Stimulated activated CD8-positive, alpha-beta memory T cell treated with anti-CD3 and anti-CD28 coated beads, Interleukin-2, amount 100 ng/mL, for 48 hours (primary cell): ENCODE data around the gene CNTNAP3.
"Not testable (repeated sequence)": the region's sequence is repeated elsewhere in the genome, so short reads cannot be mapped to it uniquely, and the experiment has no call there.

Source experiments
- DNase-seq, 2 donors: peaks; one replicate each; pipeline ENCODE4 v3.0.0-alpha.2; 2020; ENCODE audit warnings: low read depth in 2 of 2

CNTNAP3 gene

GRCh38 chr9:39287980-39288379, at the start of gene CNTNAP3:
TSS of gene CNTNAP3 (minus strand) at chr9:39288167. CDS start at chr9:39288064, 103 bp downstream.
- not testable (repeated sequence) for DNase-seq

DNA sequence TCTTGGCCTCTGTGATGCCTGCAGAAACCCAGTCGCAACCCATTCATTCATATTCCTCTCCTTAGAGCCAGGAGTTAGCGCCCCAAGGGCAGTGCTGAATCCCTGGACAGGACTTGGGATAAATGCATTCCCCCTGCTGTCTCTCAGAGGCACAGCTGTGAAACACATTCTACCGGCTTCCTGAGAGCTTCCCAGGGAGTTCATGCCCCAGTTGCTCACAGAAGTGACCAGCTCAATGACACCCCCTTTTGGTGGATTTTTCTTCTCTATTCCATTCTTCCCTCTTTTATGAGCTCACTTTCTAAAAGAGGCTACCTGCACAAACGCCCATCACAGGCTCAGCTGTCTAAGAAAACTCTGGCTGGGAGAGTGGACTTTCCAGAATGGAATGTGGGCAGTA, 8.0 kb downstream of the CNTNAP3 start:
- not testable (repeated sequence) for DNase-seq

DNA sequence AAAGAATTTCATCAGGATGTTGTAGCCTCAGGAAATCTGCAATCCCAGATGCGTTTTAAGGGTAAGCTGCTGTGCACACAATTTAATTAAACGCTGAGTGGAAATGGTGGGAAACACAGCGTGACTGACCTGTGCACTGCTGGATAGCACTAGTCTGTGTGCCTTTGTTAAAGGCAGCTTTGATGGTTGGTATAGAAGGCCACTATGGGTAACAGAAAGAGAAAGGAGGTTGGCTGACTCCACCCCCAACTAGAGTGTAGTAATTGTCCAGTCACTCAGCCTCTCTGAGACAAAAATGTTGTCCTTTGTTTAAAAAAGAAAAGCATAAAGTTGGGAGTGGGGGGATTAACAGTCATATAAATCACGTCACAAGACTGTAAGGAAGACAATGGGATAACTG, 45.5 kb downstream of the CNTNAP3 start:
- DNase-seq: not testable (repeated sequence)

GRCh38 chr9:39232130-39232991, 55.6 kb downstream of the CNTNAP3 start:
- DNase-seq: not testable (repeated sequence)

DNA sequence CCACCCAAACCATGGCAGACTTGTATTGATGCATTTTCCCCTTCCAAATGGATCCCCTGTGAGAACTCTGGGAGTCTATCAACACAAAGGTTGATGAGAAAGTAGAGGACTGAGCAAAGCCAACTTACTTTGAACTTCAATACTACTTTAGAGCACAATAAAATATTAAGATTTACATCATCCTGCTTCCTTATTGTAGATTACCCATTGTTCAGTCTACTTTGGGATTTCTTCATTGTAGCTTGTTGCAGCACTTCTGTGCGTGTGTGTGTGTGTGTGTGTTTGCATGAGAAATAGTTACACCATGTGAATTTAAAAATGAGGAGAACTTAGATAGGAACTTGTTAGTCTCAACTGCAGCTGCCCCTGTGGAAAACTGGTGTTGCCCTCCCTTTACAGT, 72.0 kb downstream of the CNTNAP3 start:
- not testable (repeated sequence) for DNase-seq

DNA sequence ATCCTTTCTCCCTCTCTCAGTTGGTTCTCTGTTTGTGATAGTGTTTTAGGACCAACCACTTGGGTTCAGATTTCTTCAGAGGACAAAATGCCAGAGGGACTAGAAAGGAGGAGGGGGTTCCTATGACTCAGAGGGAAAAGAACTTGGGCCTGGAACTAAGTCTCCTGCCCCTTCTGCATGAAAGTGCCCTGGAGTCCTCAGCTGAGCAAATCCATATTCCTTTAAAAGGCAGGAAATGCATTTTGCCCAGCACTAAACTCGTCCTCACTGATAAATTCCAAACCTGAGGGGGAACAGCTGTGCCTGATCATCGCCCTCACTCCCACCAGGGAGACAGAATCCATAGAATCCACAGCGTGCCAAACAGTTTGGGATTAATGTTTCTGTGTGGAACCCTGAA, 78.2 kb downstream of the CNTNAP3 start:
- DNase-seq: not testable (repeated sequence)

DNA sequence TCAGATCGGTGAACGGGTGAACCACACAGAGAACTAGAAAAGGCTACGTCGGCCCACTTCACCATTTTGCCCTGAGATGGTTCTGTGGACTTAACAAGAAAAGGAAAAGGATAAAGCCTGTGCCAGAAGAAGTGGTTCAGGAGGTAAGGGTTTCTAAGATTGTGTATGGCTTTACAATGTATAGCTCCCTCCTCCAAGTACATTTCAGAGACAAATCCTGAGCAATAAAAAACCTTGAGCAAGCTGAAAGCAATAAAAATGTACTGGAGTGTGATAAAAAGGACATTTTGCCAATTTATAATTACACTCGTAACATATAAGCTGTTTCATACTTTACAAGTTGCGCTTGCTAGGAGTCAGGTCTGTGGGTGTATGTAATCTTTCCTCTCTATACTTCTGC, 81.3 kb downstream of the CNTNAP3 start:
- not testable (repeated sequence) for DNase-seq

DNA sequence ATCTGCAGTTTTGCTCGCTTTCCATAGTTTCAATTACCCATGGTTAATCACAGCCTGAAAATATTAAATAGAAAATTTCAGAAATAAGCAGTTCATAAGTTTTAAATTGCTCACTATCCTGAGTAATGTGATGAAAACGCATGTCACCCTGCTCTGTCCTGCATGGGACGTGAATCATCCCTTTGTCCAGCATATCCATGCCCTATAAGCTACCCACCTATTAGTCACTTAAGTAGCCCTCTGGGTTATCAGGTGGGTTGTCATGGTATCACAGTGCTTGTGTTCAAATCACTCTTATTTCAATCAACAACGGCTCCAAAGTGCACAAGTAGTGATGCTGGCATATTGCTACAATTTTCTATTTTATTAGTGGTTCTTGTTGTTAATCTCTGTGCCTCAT, 82.1 kb downstream of the CNTNAP3 start:
- not testable (repeated sequence) for DNase-seq

GRCh38 chr9:39200412-39200811, 87.6 kb downstream of the CNTNAP3 start:
- not testable (repeated sequence) for DNase-seq

DNA sequence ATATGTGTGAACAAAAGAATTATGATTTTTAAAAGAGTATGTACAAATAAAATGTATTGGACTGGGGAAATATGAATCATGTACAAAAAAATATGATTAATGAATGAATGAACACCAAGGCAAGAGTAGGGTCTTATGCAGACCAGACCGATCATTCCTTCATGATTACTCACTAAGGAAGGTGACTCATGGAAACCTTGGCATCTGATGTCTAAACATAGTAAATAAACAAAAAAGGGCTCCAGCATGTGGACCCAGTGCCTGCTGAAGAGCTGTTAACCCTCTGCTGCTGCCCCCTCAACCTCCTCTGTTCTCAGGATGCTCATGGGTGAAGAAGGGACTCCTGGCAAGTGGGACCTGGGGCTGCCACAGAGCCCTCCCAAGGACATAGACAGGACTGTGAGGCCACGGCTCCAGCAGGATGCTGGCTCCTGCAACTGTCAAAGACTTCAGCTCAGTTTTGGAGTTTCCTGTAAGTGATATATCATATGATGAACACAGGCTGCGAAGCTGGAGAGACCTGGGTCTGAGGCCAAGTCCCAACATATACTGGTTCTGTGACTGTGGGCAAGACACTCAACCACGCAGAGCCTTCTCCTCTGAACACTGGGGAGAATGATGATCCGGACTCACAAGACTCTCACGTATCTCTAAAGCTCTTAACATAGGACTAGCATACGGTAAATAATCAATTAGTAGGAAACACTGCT, 89.8 kb downstream of the CNTNAP3 start:
- DNase-seq: not testable (repeated sequence)

DNA sequence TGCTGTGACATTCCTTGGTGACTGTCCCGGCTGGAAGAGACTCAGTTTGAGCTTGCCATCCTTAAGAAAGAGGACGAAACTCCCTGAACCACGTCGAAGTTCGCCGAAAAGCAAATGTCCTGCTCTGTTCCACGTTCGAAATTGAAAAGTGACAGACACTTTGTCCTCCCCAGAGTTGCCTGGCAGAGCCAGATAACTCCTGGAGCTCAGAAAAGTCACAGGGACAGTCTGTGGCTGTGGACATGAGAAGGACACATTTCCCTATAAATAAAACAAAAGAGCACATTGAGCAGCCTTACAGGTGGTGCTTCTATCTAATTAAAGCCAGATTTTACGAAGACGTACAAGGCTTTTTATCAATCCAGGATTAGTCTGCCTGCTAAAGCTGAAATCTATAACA, 116.6 kb downstream of the CNTNAP3 start:
- DNase-seq: not testable (repeated sequence)

DNA sequence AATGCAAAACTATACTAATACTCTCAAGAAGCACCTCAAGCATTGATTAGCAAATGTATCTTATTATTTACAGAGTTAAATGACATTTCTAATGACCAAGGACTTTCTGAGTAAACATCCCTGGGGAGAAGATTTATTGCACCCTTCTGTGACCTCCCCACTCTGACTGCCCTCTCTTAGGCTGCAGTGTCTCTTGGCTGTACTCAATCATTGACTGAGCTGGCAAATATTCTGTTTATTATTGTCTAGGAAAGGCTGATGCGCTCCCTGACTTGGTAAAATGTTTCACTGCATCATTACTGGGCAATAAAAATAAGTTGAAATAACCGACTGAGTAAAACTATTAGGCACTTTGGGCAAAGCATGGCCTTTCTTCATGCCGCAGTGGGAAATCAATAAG, 130.3 kb downstream of the CNTNAP3 start:
- not testable (repeated sequence) for DNase-seq

DNA sequence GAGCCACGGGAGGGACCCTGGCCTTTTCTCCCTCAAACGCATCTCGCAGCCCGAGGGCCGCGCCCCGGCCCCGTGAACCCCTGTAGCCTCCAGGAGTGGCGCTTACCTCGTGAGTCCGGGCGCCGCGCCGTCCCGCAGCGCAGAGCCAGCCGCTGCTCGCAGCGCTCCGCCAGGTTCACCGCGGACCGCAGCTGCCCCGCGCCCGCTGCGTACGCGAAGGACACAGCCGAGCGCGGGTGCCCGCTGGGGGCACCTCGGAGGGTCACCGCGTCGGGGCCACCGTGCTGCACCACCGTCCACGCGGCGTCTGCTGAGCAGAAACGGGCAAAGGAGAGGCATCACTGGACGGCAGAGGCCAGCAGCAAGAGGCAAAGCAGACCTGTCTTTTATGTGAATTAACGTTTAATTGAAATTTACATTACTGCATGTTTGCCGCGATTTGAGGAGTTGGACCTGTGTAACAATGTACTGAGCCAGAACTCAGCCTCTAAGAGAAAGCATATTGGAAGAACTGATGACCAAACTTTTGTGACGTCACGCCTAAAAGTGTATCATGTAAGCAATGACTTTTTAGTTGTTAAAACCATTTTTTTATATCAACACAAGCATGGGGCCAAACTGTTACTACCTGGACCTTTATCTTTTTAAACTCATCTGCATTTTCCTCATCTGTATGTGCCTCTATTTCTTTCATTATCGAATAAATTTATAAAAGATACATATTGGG, 155.0 kb downstream of the CNTNAP3 start:
- not testable (repeated sequence) for DNase-seq

- not testable (repeated sequence) for DNase-seq
Measured at GRCh38 chr9:39121401-39121800, 166.6 kb downstream of the CNTNAP3 start.

DNA sequence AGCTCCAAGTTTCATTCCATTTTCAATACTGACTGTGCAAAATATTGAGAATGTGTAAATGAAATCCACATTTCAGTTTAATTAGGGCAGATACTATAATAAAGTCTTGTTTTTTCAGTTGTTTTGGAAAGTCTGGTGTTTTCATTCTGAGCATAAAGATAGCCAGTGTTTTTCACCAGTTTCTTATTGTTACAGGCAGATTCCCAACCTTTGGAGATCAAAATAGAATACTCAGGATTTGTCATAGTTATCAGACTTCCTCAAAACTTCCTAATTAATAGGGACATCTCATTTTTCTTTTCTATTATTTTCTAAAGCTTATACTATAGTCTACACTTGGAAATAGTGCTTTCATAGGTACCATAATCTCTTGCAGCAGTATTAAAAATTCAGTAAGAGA, 176.2 kb downstream of the CNTNAP3 start:
- not testable (repeated sequence) for DNase-seq

DNA sequence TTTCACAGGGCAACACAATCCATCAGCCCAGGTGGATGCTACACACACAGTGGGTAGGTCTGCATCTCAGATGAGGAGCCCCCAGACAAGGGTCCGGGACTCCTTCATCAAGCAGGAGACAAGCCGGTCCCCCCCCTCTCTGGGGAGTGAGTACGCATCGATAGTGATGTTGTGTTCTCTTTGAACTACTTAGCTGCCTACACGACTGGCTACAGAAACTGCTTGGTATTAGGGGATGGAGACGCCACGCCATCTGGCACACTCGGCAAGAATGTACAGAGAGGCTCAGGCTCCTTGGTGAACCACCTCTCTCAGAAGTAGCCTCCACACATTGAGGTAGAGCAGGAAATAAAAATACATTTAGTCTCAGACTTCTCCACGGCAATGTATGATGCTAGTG, 179.8 kb downstream of the CNTNAP3 start:
- no peak for DNase-seq

GRCh38 chr9:39097208-39097607, 190.8 kb downstream of the CNTNAP3 start:
- DNase-seq: not testable (repeated sequence)

DNA sequence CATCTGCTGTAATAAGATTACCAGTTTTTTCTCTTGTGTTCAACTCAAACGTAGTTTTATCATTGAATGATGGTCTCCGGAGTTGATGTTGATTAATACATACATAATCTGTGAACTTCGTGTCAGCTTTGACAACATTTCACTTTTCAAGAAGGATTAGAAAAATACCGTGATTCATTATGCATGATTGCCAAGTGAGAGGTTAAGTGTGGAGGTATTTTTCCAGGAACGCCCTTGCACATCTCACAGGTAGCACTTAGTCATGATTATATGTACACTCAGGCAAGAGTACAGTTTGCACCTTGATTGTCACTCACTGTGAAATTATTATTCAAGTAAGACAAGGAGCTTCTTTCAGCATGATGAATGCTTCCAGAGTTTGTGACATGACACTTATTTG, 202.7 kb downstream of the CNTNAP3 start:
- DNase-seq: not testable (repeated sequence)

DNA sequence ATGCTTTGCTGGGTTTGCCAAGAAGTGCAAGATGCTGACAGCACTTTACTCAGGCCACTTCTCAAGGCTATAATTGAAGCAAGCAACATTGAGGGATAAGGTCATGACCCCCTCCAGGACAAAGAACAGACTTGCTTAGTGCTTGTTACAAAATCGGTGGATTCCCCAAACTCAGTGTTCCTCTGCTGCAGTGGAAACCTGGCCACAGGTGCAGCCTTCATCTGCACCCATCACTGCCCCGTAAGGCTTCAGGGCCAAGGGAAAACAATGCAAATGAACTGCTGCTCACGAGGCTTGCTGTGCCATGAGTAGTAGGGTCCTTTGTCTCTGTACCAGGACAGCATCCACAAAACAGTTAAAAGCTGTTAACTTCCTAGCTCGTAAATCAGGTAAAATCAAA, 205.4 kb downstream of the CNTNAP3 start:
- not testable (repeated sequence) for DNase-seq

- DNase-seq: not testable (repeated sequence)
Measured at GRCh38 chr9:39080081-39080480, 207.9 kb downstream of the CNTNAP3 start.

DNA sequence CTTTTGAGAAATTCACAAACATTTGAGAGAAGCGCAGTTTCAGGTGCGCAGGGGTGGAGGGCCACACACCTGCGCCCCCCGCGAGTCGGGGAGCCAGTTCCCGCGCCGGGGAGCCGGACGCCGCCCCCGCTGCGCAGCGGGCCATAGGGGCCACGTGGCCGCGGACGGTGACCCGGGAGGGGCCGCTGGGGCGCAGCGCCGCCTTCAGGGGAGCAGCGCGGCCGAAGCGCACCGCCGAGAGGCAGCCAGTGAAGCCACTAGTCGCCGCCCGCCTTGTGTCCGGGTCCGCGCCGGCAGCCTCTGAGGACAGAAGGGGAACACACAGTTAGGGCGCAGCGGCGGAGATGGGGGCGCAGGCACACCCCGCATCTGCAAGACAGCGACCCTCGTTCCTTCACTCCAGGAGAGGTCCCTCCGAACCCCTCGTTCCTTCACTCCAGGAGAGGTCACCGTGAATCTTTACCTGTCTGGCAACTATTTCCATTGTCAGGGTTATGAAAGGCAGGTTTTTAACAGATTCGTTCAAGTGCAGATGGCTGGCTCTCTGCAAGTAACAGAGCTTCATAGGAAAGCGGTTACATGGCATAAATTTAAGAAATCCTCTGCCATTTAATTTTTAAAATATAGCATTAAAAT, 209.2 kb downstream of the CNTNAP3 start:
- DNase-seq: not testable (repeated sequence)

- not testable (repeated sequence) for DNase-seq
Measured at GRCh38 chr9:39073537-39073936, 214.4 kb downstream of the CNTNAP3 start.
